Measurements from ENCODE around the gene NUBP1.
"Not testable (repeated sequence)": the region's sequence is repeated elsewhere in the genome, so short reads cannot be mapped to it uniquely, and the experiment has no call there.

Gene NUBP1

GRCh38 chr16:10743610-10744369, at the start of gene NUBP1:
NUBP1 (plus strand) TSS chr16:10743842; CDS start chr16:10743864, 22 bp downstream.
- DNase-seq (ENCODE audit: low spot score) = peak; percentile 94

DNA sequence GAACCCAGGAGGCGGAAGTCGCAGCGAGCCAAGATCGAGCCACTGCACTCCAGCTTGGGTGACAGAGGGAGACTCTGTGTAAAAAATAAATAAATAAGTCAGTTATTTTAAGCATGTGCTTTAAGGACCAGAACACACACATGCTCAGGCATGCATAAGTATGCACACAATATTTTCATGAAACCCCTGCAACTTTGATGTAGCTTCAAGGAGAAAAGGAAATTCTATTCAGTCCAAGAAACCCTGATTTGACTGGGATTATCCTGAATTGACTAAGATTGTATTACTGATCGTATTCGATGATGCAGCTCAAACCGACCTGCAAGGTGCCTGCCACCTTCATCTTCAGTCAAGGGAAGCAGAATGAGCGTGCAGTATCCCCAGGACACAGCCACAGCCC, 49.8 kb upstream of the NUBP1 start:
- no peak for DNase-seq (ENCODE audit: low spot score)

DNA sequence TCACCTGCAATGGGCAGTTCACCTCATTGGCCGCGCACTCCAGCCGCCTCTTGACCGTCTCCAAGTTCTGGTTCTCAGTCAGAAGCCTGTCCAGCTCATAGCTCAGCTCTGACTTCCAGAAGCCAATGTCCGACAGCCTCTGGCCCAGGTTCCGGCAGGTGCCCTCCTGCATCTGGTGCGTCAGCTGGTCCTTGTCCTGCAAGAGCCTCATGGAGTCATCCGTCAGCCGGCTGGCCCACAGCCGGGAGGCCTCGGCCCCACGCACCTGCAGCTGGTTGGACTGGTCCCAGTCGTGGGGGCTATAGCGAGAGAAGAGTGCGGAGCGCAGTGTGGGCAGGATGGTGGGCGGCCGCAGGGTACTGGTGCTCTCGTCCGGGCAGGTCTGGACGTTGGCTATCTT, 49.3 kb upstream of the NUBP1 start:
- no peak for DNase-seq (ENCODE audit: low spot score)

DNA sequence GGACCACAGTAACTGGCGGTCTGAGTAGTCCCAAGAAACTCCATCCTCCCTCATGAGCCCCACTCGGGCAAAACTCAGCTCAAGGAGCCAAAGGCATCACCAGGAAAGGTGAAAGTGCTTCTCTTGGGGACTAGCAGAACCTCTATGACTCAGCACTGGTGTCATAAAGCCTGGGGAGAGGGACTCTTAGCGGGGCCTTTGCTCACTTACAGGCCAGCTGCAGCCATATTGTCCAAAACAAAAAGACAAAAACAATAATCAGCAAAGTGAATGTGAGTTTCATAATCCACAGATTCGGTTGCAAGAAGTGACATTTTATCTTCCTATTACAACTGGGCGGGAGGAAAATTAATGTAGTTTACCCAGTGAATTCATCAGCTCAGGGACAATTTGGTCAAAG, 48.8 kb upstream of the NUBP1 start, which contains the start of gene TEKT5:
TEKT5 (minus strand) TSS at position 101 of the 400 bp plus-strand sequence; CDS start at position 44, 57 bp downstream.
- no peak for DNase-seq (ENCODE audit: low spot score)

DNA sequence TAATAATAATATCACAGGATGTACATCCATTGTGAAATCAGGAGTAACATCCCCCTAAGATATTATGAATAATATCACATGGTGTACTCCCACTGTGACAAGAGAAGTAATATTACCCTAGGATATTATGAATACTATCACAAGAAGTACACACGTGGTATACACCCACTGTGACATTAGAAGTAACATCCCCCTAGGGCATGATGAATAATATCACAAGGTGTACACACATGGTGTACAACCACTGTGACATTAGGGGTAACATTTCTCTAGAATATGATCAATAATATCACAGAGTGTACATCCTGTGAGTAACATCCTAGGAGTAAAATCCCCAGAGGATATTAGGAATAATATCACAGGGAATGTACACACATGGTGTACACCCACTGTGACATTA, 43.9 kb upstream of the NUBP1 start:
- no peak for DNase-seq (ENCODE audit: low spot score)

DNA sequence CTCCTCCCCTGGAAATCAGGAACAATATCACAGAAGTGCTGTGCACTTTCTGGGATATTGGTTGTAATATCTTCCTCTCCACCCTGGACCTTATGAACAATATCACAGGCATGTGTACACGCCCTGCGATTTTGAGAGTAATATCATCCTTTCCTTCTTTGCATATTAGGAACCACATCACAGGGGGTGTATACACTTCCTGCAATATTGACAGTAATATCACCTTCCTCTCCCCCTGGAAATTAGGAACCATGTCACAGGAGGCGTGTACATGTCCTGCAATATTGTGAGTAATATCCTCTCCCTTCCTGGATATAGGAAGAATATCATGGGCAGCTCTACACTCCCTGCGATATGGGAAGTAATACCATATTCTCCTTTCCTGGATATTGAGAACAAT, 34.7 kb upstream of the NUBP1 start:
- peak; percentile 14 for DNase-seq (ENCODE audit: low spot score)

GRCh38 chr16:10728003-10728887, 15.4 kb upstream of the NUBP1 start:
- DNase-seq (ENCODE audit: low spot score) = no peak

GRCh38 chr16:10729104-10730048, 14.3 kb upstream of the NUBP1 start:
- DNase-seq (ENCODE audit: low spot score) = no peak

DNA sequence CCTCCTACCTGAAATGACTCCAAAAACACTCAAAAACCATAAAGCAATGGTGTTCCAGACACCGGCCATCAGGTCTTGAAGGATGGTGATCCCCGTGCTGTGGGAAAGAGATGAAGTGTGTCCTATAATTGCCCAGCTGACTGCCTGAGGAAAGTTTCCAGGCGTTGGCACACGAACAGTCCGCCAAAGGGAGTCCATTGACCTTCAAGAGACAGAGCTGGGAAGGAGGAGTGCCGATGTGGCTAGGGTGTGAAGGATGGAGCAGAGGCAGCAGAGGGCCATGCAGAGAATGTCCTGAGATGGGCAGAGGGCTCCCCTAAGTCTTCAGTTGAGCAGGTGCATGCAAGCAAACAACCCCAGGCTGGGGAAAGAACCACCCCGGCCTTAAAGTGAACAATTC, 11.9 kb upstream of the NUBP1 start:
- no peak for DNase-seq (ENCODE audit: low spot score)

- DNase-seq (ENCODE audit: low spot score) = peak; percentile 63
These were observed 6.5 kb upstream of the NUBP1 start for GRCh38 chr16:10737068-10737625.

DNA sequence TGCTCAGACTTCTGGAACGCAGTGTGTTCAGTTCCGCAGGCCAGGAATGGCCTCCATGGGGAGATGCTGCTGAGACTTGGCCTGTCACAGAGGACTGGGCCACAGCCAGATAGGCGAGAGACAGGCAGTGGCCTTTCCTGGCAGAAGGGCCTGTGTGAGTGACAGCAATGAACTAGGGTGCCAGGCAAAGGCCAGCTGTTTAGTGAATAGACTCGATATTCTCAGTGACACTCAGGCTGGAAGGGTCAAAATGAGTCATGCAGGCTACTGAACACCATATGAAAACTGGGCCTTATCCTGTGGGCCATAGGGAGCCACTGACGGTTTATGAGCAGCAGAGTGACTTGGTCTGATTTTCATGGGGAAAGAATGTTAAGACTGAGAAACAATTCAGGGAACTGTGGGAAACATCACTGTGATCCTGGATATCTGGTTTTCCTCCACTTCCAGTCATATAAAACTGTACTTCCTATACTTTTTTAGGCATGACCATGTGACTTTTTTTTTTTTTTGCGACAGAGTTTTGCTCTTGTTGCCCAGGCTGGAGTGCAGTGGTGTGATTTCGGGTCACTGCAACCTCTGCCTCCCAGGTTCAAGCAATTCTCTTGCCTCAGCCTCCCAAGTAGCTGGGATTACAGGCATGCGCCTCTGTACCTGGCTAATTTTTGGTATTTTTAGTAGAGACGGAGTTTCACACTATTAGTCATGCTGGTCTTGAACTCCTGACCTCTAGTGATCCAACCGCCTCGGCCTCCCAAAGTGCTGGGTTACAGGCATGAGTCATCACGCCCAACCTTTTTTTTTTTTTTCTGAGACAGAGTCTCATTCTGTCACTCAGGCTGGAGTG, 5.2 kb upstream of the NUBP1 start:
- DNase-seq (ENCODE audit: low spot score) = peak; percentile 65

DNA sequence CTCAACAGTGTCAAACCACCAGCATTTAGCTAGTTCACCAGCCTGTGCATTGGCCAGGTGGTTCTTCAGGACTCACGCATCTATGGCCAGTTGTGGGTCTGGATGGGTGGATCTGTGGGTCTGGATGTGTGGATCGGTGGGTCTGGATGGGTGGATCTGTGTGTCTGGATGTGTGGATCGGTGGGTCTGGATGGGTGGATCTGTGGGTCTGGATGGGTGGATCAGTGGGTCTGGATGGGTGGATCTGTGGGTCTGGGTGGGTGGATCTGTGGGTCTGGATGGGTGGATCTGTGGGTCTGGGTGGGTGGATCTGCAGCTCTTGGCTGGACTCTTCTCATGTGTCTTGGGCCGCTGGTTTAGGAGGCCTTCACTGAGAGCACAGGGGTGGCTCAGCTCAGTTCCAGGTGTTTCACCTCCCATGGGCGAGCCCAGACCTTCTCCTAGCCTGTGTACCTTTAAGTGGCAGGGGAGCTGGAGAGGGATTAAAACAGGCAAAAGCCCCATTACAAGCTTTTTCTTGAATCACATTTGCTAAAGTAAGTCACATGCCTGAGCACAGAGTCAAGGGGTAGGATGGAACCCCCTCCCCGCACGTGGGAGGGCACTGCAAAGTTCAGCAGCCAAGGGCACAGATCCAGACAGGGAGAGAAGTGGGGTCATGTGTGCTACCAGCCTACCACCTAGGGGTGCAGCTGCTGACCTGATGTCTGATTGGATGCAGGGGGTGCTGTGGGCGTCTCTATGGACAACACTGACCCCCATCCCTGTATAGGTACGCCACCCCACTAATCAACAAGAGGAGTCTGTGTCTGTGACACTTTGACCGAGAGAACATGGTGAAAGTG, 3.4 kb upstream of the NUBP1 start:
- no peak for DNase-seq (ENCODE audit: low spot score)

DNA sequence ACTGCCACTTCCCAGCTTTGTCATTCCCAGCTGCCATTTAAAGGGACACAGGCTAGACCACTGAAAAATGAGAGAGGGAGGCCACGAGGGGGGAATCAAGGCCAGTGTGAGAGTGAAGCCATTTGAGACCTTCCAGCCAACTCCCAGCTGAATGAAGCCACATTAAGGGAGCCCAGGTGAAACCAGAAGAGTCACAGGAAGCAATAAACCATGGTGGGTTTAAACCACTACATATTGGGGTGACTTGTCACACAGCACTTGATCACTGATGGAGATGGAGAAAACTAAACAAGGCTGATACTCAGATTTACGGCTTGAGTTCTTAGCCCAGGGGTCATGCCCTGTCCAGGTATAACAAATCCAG, 2.8 kb upstream of the NUBP1 start:
- no peak for DNase-seq (ENCODE audit: low spot score)

DNA sequence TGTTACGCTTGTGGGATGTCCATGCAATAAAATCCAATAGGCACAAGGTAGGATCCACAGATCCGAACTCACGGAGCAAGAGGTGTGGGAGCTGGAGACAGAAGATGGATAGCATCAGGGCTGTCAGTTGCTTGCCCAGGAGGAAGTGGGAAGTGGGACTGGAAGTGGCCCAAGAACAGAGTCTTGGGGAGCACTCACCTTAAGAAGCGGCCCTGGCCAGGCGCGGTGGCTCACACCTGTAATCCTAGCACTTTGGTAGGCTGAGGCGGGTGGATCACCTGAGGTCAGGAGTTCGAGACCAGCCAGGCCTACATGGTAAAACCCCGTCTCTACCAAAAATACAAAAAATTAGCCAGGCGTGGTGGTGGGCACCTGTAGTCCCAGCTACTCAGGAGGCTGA, 2.4 kb upstream of the NUBP1 start:
- not testable (repeated sequence) for DNase-seq (ENCODE audit: low spot score)

GRCh38 chr16:10741844-10742243, 1.8 kb upstream of the NUBP1 start:
- DNase-seq (ENCODE audit: low spot score) = no peak

DNA sequence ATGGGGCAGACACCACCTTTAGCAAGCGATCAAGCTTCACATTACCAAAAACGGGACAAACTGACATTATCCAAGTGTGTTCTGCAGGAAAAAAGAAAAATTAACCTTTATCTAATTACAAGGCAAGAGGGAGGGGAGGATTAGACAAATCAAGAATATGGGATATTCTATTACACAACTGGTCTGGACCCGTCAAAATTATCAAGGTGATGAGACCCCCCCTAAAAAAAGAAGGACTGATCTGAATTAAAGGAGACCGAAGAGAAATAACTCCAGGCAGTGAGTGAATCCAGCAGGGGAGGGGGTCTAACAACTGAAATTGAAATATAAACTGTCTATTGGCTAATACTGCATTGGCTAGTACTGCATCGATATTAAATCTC, 424 bp upstream of the NUBP1 start:
- DNase-seq (ENCODE audit: low spot score) = no peak

DNA sequence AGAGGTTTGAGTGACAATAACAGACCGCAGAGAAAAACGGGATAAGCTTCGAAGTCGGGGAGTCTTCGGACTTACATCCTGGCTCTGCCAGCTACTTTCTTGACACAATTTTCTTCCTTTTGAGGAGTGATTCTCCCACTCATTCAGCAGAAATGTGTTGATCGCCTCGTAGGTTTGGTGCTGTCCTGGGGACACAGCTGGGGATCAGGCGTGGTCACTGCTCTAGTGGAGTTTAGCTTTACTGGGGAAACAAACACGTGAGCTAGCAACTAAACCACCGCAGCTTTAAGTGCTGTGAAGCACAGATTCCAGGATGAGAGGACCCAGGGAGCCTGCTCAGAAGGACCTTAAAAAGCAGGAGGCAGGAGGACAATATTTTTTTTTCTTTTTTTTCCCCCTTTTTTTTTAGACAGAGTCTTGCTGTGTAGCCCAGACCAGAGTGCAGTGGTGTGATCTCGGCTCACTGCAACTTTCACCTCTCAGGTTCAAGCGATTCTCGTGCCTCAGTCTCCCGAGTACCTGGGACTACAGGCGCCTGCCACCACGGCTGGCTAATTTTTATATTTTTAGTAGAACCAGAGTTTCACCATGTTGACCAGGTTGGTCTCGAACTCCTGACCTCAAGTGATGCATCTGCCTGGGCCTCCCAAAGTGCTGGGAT, 858 bp downstream of the NUBP1 start:
- DNase-seq (ENCODE audit: low spot score) = no peak

GRCh38 chr16:10745841-10746240, 2.2 kb downstream of the NUBP1 start:
- no peak for DNase-seq (ENCODE audit: low spot score)

DNA sequence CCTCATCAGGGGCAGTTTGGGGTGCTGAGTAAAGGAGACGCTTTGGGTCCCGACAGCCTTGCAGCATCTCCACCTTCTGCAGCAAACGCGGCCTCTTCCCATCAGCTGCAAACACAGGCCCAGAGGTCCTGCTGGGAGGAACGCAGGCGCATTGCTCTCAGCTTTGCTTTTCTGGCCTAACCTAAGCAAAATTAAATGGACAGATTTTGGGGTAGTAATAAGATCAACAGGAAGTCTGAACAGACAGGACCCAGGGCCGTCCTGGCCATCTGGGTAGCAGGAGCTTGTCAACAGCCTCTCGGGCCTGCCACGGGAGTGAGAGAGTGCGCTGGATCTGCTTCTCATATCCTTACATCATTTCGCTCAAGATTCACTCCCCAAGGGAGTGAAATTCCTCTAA, 7.2 kb downstream of the NUBP1 start:
- DNase-seq (ENCODE audit: low spot score) = no peak

Measured in kidney capillary endothelial cell (primary cell).